Fibroblast of lung (primary cell): ENCODE measurements around the gene CENPX. TPM values are rescaled to one million over a fixed set of nuclear protein-coding genes. Genes with fewer than 3 reads are reported as not detected.

ENCODE experiments used
- DNase-seq, 2 donors: peaks; one replicate each; pipeline versions ENCODE4 v3.0.0 to v3.0.0-alpha.2; 2010; ENCODE audit warnings: low read depth in 2 of 2
- H2AFZ ChIP-seq: 2 replicates; pipeline ENCODE4 v1.5.1; 2012; ENCODE audit warnings: low read length, control low read depth, inconsistent platforms
- H3K27ac ChIP-seq: 2 replicates; pipeline ENCODE4 v1.5.1; 2011; ENCODE audit warnings: low read length, control low read depth; ENCODE audit not compliant: insufficient read depth
- H3K27me3 ChIP-seq: 2 replicates; pipeline ENCODE4 v1.5.1; 2011; ENCODE audit warnings: mild to moderate bottlenecking, low read length; ENCODE audit not compliant: control insufficient read depth, insufficient read depth
- H3K36me3 ChIP-seq: 2 replicates; pipeline ENCODE4 v1.5.1; 2011; ENCODE audit warnings: low read length; ENCODE audit not compliant: control insufficient read depth, insufficient read depth
- H3K4me1 ChIP-seq: 2 replicates; pipeline ENCODE4 v1.5.1; 2011; ENCODE audit warnings: low read length; ENCODE audit not compliant: control insufficient read depth, insufficient read depth; ENCODE audit errors: extremely low read depth
- H3K4me2 ChIP-seq: 2 replicates; pipeline ENCODE4 v1.5.1; 2011; ENCODE audit warnings: low read length, control low read depth; ENCODE audit not compliant: insufficient read depth; ENCODE audit errors: extremely low read depth
- H3K4me3 ChIP-seq, 4 experiments: fragments of 200-600 bp in 1 of 4; sonication (generic) in 1 of 4; replicated peaks in 1 of 4; 2 replicates each; pipeline ENCODE4 v1.5.1; 2011 to 2016; ENCODE audit warnings: low read length in 4 of 4, low read depth in 3 of 4, mild to moderate bottlenecking in 3 of 4, control low read depth in 2 of 4, inconsistent platforms in 1 of 4, mixed read lengths in 1 of 4; ENCODE audit not compliant: insufficient read depth in 1 of 4; ENCODE audit errors: control extremely low read depth in 1 of 4
- H3K79me2 ChIP-seq: 2 replicates; pipeline ENCODE4 v1.5.1; 2012; ENCODE audit warnings: mild to moderate bottlenecking, low read length, inconsistent platforms; ENCODE audit not compliant: control insufficient read depth, insufficient read depth
- H3K9ac ChIP-seq: 2 replicates; pipeline ENCODE4 v1.5.1; 2011; ENCODE audit warnings: mild to moderate bottlenecking, low read length, control low read depth; ENCODE audit not compliant: insufficient read depth
- H3K9me3 ChIP-seq: 2 replicates; pipeline ENCODE4 v1.5.1; 2012; ENCODE audit warnings: low read depth, low read length; ENCODE audit not compliant: control insufficient read depth, insufficient read depth
- H4K20me1 ChIP-seq: 2 replicates; pipeline ENCODE4 v1.5.1; 2011; ENCODE audit warnings: low read length; ENCODE audit not compliant: control insufficient read depth, insufficient read depth; ENCODE audit errors: extremely low read depth
- EZH2 ChIP-seq: IDR thresholded peaks from 2 replicates; pipeline ENCODE4 v1.5.1; 2012; ENCODE audit warnings: low read length, control low read depth, mild to moderate bottlenecking; ENCODE audit errors: missing control alignments
- polyA plus RNA-seq, 2 donors: library from polyadenylated mRNA; depleted of rRNA in 1 of 2; stranded (reverse) in 1 of 2; unstranded in 1 of 2; fragments of >200 nt; gene quantifications; 2 replicates each; pipeline ENCODE4 v1.2.1, GENCODE V29; 2011 to 2012; ENCODE audit warnings: missing spikeins in 1 of 2
- total RNA-seq: library from RNA; depleted of rRNA; stranded (reverse); fragments of >200 nt; gene quantifications from 2 replicates; pipeline ENCODE4 v1.2.1, GENCODE V29; 2014
- TF ChIP-seq, protein P1 (sequence below), 2 donors: IDR thresholded peaks in 1 of 2; conservative IDR thresholded peaks in 1 of 2; 1 replicate in 1 of 2; 2 replicates in 1 of 2; pipeline ENCODE4 v1.5.1; 2011 to 2012; ENCODE audit warnings: low read length in 2 of 2, control low read depth in 1 of 2, inconsistent platforms in 1 of 2, low read depth in 1 of 2, mild to moderate bottlenecking in 1 of 2

The CENPX gene
- total and polyA plus RNA-seq, 2 donors (not counting 1 experiment from before 2014, with no cell fraction given): 29.2 to 30.4 TPM

DNA sequence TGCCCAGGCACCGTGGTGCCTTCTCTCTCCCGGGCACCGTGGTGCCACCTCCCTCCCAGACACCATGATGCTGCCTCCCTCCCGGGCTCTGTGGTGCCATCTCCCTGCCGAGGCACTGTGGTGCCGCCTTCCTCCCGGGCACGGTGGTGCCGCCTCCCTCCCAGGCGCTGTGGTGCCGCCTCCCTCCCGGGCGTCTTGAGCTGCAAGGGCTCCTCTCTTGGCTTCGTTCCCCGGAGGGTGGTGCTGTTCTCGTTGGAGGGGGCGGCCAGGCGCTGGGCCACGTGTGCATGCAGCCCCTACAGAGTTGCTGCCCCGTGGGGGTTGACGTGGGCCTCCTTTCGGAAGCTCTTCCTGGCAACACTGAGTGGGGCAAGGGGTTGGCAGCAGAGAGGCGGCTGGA lies 8.2 kb downstream of the CENPX start:
- no peak overlapping the region for H3K27ac ChIP-seq
- H3K36me3 ChIP-seq: peaks cover 4% of the 10 kb centered on the region
- no peaks in the 10 kb centered on the region for H3K4me1 ChIP-seq
- H3K27me3 ChIP-seq: no peaks in the 10 kb centered on the region
- H3K4me2 ChIP-seq: no peak overlapping the region
- H4K20me1 ChIP-seq: no peaks in the 10 kb centered on the region
- H3K9me3 ChIP-seq: no peaks in the 10 kb centered on the region
- DNase-seq: no peak
- no peak overlapping the region for H2AFZ ChIP-seq
- TF ChIP-seq, protein P1, sequence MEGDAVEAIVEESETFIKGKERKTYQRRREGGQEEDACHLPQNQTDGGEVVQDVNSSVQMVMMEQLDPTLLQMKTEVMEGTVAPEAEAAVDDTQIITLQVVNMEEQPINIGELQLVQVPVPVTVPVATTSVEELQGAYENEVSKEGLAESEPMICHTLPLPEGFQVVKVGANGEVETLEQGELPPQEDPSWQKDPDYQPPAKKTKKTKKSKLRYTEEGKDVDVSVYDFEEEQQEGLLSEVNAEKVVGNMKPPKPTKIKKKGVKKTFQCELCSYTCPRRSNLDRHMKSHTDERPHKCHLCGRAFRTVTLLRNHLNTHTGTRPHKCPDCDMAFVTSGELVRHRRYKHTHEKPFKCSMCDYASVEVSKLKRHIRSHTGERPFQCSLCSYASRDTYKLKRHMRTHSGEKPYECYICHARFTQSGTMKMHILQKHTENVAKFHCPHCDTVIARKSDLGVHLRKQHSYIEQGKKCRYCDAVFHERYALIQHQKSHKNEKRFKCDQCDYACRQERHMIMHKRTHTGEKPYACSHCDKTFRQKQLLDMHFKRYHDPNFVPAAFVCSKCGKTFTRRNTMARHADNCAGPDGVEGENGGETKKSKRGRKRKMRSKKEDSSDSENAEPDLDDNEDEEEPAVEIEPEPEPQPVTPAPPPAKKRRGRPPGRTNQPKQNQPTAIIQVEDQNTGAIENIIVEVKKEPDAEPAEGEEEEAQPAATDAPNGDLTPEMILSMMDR (conservative IDR thresholded peaks at IDR 0.05 in 1 of 2, IDR thresholded peaks at IDR 0.05 in 1 of 2; ENCODE audit: low read depth in 1 of 2, low read length in 2 of 2): no peak
- no peak for TF ChIP-seq EZH2
- no peak overlapping the region for H3K9ac ChIP-seq
- no peak overlapping the region for H3K4me3 ChIP-seq
- no peaks in the 10 kb centered on the region for H3K79me2 ChIP-seq

DNA sequence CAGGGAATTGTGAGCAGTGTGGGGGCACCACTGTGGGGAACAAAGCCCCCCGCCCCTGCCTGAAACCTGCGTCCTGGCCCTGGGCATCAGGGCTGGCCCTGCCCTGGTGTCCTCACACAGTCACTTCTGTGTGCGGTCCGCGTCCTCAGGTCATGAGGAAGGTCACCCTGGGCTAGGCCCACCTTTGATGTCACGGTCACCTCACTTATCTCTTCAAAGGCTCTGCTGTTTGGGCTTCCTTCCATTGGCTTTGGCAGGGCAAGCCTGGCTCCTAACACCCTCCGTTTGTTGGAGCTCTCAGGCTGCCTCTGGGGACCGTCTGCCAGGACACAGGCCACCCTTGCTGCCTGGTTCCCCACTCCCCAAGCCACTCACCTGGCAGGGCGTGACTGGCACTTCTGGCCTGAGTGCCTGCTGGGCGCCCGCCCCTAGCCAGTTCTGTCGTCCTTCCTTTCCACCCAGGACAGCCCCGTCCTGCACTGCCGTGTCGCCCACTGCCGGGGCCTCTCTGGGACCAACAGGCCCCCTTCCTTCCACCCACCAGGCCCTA lies 8.8 kb downstream of the CENPX start:
- H3K4me1 ChIP-seq: no peaks in the 10 kb centered on the region
- no peaks in the 10 kb centered on the region for H3K27me3 ChIP-seq
- peaks cover 3% of the 10 kb centered on the region for H3K36me3 ChIP-seq
- peak overlapping the region; percentile 7 for H3K9ac ChIP-seq
- no peak for DNase-seq
- no peak overlapping the region for H2AFZ ChIP-seq
- H3K9me3 ChIP-seq: no peaks in the 10 kb centered on the region
- no peak for TF ChIP-seq EZH2
- TF ChIP-seq, protein P1 (conservative IDR thresholded peaks at IDR 0.05 in 1 of 2, IDR thresholded peaks at IDR 0.05 in 1 of 2; ENCODE audit: low read depth in 1 of 2, low read length in 2 of 2): no peak
- no peak overlapping the region for H3K27ac ChIP-seq
- H3K4me3 ChIP-seq: no peak overlapping the region
- H3K4me2 ChIP-seq: no peak overlapping the region
- no peaks in the 10 kb centered on the region for H4K20me1 ChIP-seq
- no peaks in the 10 kb centered on the region for H3K79me2 ChIP-seq

- H3K9ac ChIP-seq: no peak overlapping the region
- no peaks in the 10 kb centered on the region for H3K27me3 ChIP-seq
- H3K36me3 ChIP-seq: peaks cover 2% of the 10 kb centered on the region
- no peaks in the 10 kb centered on the region for H3K4me1 ChIP-seq
- DNase-seq: peak in 1 of 2 donors; percentile 36
- H3K79me2 ChIP-seq: no peaks in the 10 kb centered on the region
- TF ChIP-seq EZH2: no peak
- TF ChIP-seq, protein P1 (conservative IDR thresholded peaks at IDR 0.05 in 1 of 2, IDR thresholded peaks at IDR 0.05 in 1 of 2; ENCODE audit: low read depth in 1 of 2, low read length in 2 of 2): no peak
- H2AFZ ChIP-seq: no peak overlapping the region
- H3K9me3 ChIP-seq: no peaks in the 10 kb centered on the region
- H3K4me3 ChIP-seq: no peak overlapping the region
- H3K4me2 ChIP-seq: no peak overlapping the region
- peak overlapping the region; percentile 38 for H3K27ac ChIP-seq
- no peaks in the 10 kb centered on the region for H4K20me1 ChIP-seq
These were observed 9.3 kb downstream of the CENPX start for GRCh38 chr17:82013341-82013740.
